ENCODE results near the gene SEC14L2. TPM values are rescaled to one million over a fixed set of nuclear protein-coding genes. Genes with fewer than 3 reads are reported as not detected.

SEC14L2 gene
- total and polyA plus RNA-seq, 4 donors, result 6.5 to 110 (median 49.6) TPM

DNA sequence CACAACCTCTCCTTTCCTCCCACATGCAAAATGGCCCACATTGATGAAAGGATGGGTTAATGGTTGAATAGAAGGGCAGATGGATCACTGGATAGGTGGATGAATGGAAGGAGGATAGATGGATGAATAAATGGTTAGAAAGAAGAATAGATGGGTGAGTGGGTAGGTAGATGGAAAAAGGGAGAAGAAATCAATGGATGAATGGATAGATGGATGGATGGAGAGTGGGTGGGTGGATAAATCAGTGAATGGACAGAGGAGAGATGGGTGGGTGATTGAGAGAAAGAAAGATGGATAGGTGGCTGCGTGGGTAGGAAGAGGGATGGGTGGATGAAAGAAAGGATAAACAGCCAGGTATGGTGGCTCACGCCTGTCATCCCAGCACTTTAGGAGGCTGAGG lies 73.8 kb downstream of the SEC14L2 start:
- WGBS, result 89% methylated on average over 2 of the region's 2 CpGs
- no peak overlapping the region for H3K4me3 ChIP-seq (ENCODE audit: low read depth in 1 of 3, low read length in 3 of 3)
- no peak overlapping the region for H3K27ac ChIP-seq (ENCODE audit: low read depth in 1 of 2, low read length in 2 of 2)
- no peaks in the 10 kb centered on the region for H3K9me3 ChIP-seq (ENCODE audit: control insufficient read depth in 4 of 4, low read length in 3 of 4)
- DNase-seq (ENCODE audit: low spot score), result no peak
- H3K27me3 ChIP-seq (ENCODE audit: control insufficient read depth in 4 of 4, insufficient read depth in 4 of 4, low read length in 3 of 4), result no peaks in the 10 kb centered on the region
- TF ChIP-seq REST (IDR thresholded peaks at IDR 0.05) (no peak), YY1 (IDR thresholded peaks at IDR 0.05) (no peak), EGR1 (IDR thresholded peaks at IDR 0.05; ENCODE audit: low read depth in 2 of 2) (no peak), FOXA1 (IDR thresholded peaks at IDR 0.05) (no peak), SP1 (IDR thresholded peaks at IDR 0.05) (no peak), GABPA (IDR thresholded peaks at IDR 0.05 in 1 of 2, conservative IDR thresholded peaks at IDR 0.05 in 1 of 2) (no peak), RAD21 (IDR thresholded peaks at IDR 0.05) (no peak), JUND (IDR thresholded peaks at IDR 0.05) (no peak), RXRA (IDR thresholded peaks at IDR 0.05) (no peak), CTCF (IDR thresholded peaks at IDR 0.05; ENCODE audit: low read depth, low read length, missing input control) (no peak), HNF4A (conservative IDR thresholded peaks at IDR 0.05) (no peak), NR2F2 (IDR thresholded peaks at IDR 0.05) (no peak), ATF3 (IDR thresholded peaks at IDR 0.05) (no peak), FOXA2 (IDR thresholded peaks at IDR 0.05) (no peak), HNF4G (IDR thresholded peaks at IDR 0.05) (no peak)
- TF ChIP-seq, protein P1, sequence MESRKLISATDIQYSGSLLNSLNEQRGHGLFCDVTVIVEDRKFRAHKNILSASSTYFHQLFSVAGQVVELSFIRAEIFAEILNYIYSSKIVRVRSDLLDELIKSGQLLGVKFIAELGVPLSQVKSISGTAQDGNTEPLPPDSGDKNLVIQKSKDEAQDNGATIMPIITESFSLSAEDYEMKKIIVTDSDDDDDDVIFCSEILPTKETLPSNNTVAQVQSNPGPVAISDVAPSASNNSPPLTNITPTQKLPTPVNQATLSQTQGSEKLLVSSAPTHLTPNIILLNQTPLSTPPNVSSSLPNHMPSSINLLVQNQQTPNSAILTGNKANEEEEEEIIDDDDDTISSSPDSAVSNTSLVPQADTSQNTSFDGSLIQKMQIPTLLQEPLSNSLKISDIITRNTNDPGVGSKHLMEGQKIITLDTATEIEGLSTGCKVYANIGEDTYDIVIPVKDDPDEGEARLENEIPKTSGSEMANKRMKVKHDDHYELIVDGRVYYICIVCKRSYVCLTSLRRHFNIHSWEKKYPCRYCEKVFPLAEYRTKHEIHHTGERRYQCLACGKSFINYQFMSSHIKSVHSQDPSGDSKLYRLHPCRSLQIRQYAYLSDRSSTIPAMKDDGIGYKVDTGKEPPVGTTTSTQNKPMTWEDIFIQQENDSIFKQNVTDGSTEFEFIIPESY (IDR thresholded peaks at IDR 0.05), result no peak
- no peak overlapping the region for H3K9ac ChIP-seq (ENCODE audit: low read depth in 1 of 2, low read length in 2 of 2)
- no peaks in the 10 kb centered on the region for H3K36me3 ChIP-seq (ENCODE audit: control insufficient read depth in 4 of 4, insufficient read depth in 3 of 4, low read depth in 1 of 4, low read length in 3 of 4)
- peaks cover 5 to 28% (median 22%) of the 10 kb centered on the region in 4 donors for H3K4me1 ChIP-seq (ENCODE audit: control insufficient read depth in 4 of 4, insufficient read depth in 4 of 4, low read length in 3 of 4)
